ENCODE results near the gene ZNF592. TPM values are rescaled to one million over a fixed set of nuclear protein-coding genes. Genes with fewer than 3 reads are reported as not detected.

Gene ZNF592
- polyA plus RNA-seq, 3 donors = 26.8 to 28.4 (median 27.8) TPM

- DNase-seq (ENCODE audit: low read depth in 3 of 3, low spot score in 2 of 3) = no peak
These were observed 27.6 kb downstream of the ZNF592 start for GRCh38 chr15:84775867-84776449.

- no peak for DNase-seq (ENCODE audit: low read depth in 3 of 3, low spot score in 2 of 3)
These were observed 29.8 kb downstream of the ZNF592 start for GRCh38 chr15:84778194-84778593.

GRCh38 chr15:84780492-84780891, 32.1 kb downstream of the ZNF592 start:
- DNase-seq (ENCODE audit: low read depth in 3 of 3, low spot score in 2 of 3) = no peak

- no peak for DNase-seq (ENCODE audit: low read depth in 3 of 3, low spot score in 2 of 3)
These were observed 33.1 kb downstream of the ZNF592 start for GRCh38 chr15:84781495-84781894.

GRCh38 chr15:84782346-84782745, 34.0 kb downstream of the ZNF592 start:
- DNase-seq (ENCODE audit: low read depth in 3 of 3, low spot score in 2 of 3) = no peak

GRCh38 chr15:84783493-84784251, 35.3 kb downstream of the ZNF592 start:
- no peak for DNase-seq (ENCODE audit: low read depth in 3 of 3, low spot score in 2 of 3)

GRCh38 chr15:84784262-84784661, 35.9 kb downstream of the ZNF592 start:
- DNase-seq (ENCODE audit: low read depth in 3 of 3, low spot score in 2 of 3) = no peak

GRCh38 chr15:84785053-84785452, 36.7 kb downstream of the ZNF592 start:
- DNase-seq (ENCODE audit: low read depth in 3 of 3, low spot score in 2 of 3) = no peak

GRCh38 chr15:84788500-84788899, 40.1 kb downstream of the ZNF592 start:
- no peak for DNase-seq (ENCODE audit: low read depth in 3 of 3, low spot score in 2 of 3)

GRCh38 chr15:84789762-84790161, 41.4 kb downstream of the ZNF592 start:
- DNase-seq (ENCODE audit: low read depth in 3 of 3, low spot score in 2 of 3) = no peak

- no peak for DNase-seq (ENCODE audit: low read depth in 3 of 3, low spot score in 2 of 3)
These were observed 42.3 kb downstream of the ZNF592 start for GRCh38 chr15:84790676-84791075.

- no peak for DNase-seq (ENCODE audit: low read depth in 3 of 3, low spot score in 2 of 3)
These were observed 43.4 kb downstream of the ZNF592 start for GRCh38 chr15:84791763-84792162.

- DNase-seq (ENCODE audit: low read depth in 3 of 3, low spot score in 2 of 3) = no peak
These were observed 45.2 kb downstream of the ZNF592 start for GRCh38 chr15:84793431-84794161.

- DNase-seq (ENCODE audit: low read depth in 3 of 3, low spot score in 2 of 3) = no peak
These were observed 45.8 kb downstream of the ZNF592 start for GRCh38 chr15:84794162-84794547.

GRCh38 chr15:84795186-84795585, 46.8 kb downstream of the ZNF592 start:
- DNase-seq (ENCODE audit: low read depth in 3 of 3, low spot score in 2 of 3) = no peak

- no peak for DNase-seq (ENCODE audit: low read depth in 3 of 3, low spot score in 2 of 3)
These were observed 48.8 kb downstream of the ZNF592 start for GRCh38 chr15:84797212-84797611.

GRCh38 chr15:84797801-84798200, 49.4 kb downstream of the ZNF592 start:
- no peak for DNase-seq (ENCODE audit: low read depth in 3 of 3, low spot score in 2 of 3)

GRCh38 chr15:84798436-84798946, 50.1 kb downstream of the ZNF592 start:
- no peak for DNase-seq (ENCODE audit: low read depth in 3 of 3, low spot score in 2 of 3)

- DNase-seq (ENCODE audit: low read depth in 3 of 3, low spot score in 2 of 3) = no peak
These were observed 51.3 kb downstream of the ZNF592 start for GRCh38 chr15:84799511-84800187.

- DNase-seq (ENCODE audit: low read depth in 3 of 3, low spot score in 2 of 3) = no peak
These were observed 52.0 kb downstream of the ZNF592 start for GRCh38 chr15:84800365-84800806.

All from right renal cortex interstitium (tissue), 3 donors.